ENCODE results near the gene CCDC68. TPM values are rescaled to one million over a fixed set of nuclear protein-coding genes. Genes with fewer than 3 reads are reported as not detected.

CCDC68 gene
- total and polyA plus RNA-seq, 2 of the 8 experiments (the other 6 are each of a cell fraction or from before 2014, with no cell fraction given) = 0.06 to 0.80 TPM

DNA sequence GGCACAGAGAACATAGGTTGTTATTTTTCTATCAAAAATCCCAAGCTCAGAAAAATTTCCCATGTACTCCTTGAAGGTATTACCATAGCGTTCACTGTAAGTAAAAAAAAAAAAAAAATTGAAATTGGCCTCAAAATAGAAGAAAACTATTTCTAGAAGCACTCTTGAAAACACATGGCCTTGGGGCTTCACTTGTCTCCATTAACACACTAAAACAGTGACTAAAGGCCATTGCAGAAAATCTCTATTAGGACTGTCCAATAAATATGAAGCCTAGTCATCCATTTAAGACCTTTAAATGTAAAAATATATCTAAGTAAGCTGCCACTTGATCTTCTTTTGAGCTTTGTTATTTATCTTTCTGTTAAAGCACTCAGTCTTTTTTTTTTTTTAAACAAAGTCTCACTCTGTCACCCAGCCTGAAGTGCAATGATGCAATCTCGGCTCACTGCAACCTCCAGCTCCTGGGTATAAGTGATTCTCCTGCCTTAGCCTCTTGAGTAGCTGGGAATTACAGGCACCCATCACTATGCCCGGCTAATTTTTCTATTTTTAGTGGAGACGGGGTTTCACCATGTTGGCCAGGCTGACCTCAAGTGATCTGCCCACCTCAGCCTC lies 35.8 kb downstream of the CCDC68 start:
- H2BK120ac ChIP-seq (replicated peaks; ENCODE audit: low read depth, low read length) = no peak overlapping the region
- no peak overlapping the region for H3K56ac ChIP-seq (replicated peaks; ENCODE audit: insufficient read length, low read depth, low read length)
- no peak overlapping the region for H2BK12ac ChIP-seq (ENCODE audit: low read depth, low read length)
- no peak overlapping the region for H3K9ac ChIP-seq (replicated peaks in 1 of 4; ENCODE audit: extremely low read depth in 1 of 4, low read depth in 3 of 4, low read length in 3 of 4)
- no peak overlapping the region for H3K23ac ChIP-seq (ENCODE audit: insufficient read length)
- no peak overlapping the region for H2BK15ac ChIP-seq (ENCODE audit: low read length)
- H3K14ac ChIP-seq (ENCODE audit: insufficient read length) = no peak overlapping the region
- H4K5ac ChIP-seq (ENCODE audit: insufficient read length, low read depth, low read length) = no peak overlapping the region
- CTCF ChIA-PET (ENCODE audit: partially characterized antibody) = interaction anchor here (0.6 kb wide), 1 partner anchor 241 kb away, joined by 3 read pairs; no protein-coding TSS in a partner anchor
- H3K4ac ChIP-seq (replicated peaks; ENCODE audit: insufficient read length, low read depth, low read length) = no peak overlapping the region
- no peak overlapping the region for H4K91ac ChIP-seq (replicated peaks; ENCODE audit: insufficient read length, low read length)
- H3K23me2 ChIP-seq (ENCODE audit: low read depth, low read length) = no peaks in the 10 kb centered on the region
- H2BK20ac ChIP-seq (ENCODE audit: low read length) = no peak overlapping the region
- H4K20me1 ChIP-seq (replicated peaks in 1 of 2; ENCODE audit: control insufficient read depth in 1 of 2, insufficient read depth in 2 of 2, low read length in 2 of 2) = no peaks in the 10 kb centered on the region
- H3K27ac ChIP-seq (ENCODE audit: low read depth, low read length) = no peak overlapping the region
- no peak overlapping the region for H2BK5ac ChIP-seq (ENCODE audit: low read depth, low read length)
- no peak overlapping the region for H2AK5ac ChIP-seq (ENCODE audit: low read depth, low read length)
- no peaks in the 10 kb centered on the region for H3K4me1 ChIP-seq (replicated peaks in 1 of 4; ENCODE audit: control insufficient read depth in 3 of 4, insufficient read depth in 4 of 4, low read length in 3 of 4)
- POLR2A ChIA-PET (ENCODE audit: partially characterized antibody) = interaction anchor here (0.6 kb wide), 1 partner anchor 1230 kb away, joined by 3 read pairs; no protein-coding TSS in a partner anchor
- H3K79me1 ChIP-seq (ENCODE audit: low read depth, low read length) = no peaks in the 10 kb centered on the region
- no peaks in the 10 kb centered on the region for H3K9me3 ChIP-seq (ENCODE audit: insufficient read depth in 2 of 2, low read depth in 1 of 2, low read length in 1 of 2)
- FAIRE-seq = no peak
- WGBS, 2 experiments (ENCODE audit: extremely low coverage in 1 of 2, insufficient coverage in 1 of 2, insufficient read length in 1 of 2, insufficient replicate concordance in 2 of 2, low coverage in 1 of 2, low lambda C conversion rate in 2 of 2, missing lambda C conversion rate in 1 of 2) = 94% methylated on average over 4 of the region's 4 CpGs; no CpG with 5 or more reads in 1 of the 2 experiments
- TF ChIP-seq MAFK (IDR thresholded peaks at IDR 0.05; ENCODE audit: low read depth, low read length) = no peak
- DNase-seq (ENCODE audit: low read depth in 1 of 2, low spot score in 2 of 2) = no peak
- H3K36me3 ChIP-seq (ENCODE audit: control insufficient read depth in 2 of 4, insufficient read depth in 4 of 4, low read length in 3 of 4) = no peaks in the 10 kb centered on the region
- H4K8ac ChIP-seq (ENCODE audit: extremely low read depth, insufficient read depth, low read length) = no peak overlapping the region
- H3K18ac ChIP-seq (ENCODE audit: extremely low read depth, low read length) = no peak overlapping the region
- H3K4me2 ChIP-seq (ENCODE audit: insufficient read depth in 1 of 2, low read depth in 2 of 2, low read length in 2 of 2) = no peak overlapping the region
- no peak overlapping the region for H2AFZ ChIP-seq (ENCODE audit: low read length)
- H3K27me3 ChIP-seq (replicated peaks in 1 of 4; ENCODE audit: control insufficient read depth in 3 of 4, extremely low read depth in 1 of 4, insufficient read depth in 3 of 4, low read length in 3 of 4) = no peaks in the 10 kb centered on the region
- no peak overlapping the region for H3K4me3 ChIP-seq (ENCODE audit: extremely low read depth in 1 of 4, insufficient read depth in 2 of 4, low read depth in 3 of 4, low read length in 4 of 4)
- no peaks in the 10 kb centered on the region for H3K79me2 ChIP-seq (ENCODE audit: control insufficient read depth in 1 of 2, insufficient read depth in 2 of 2, low read length in 2 of 2)

All from H1 (cell line).